ENCODE data around the gene CCDC3.
A peak's percentile ranks its signal among the peaks of the same experiment; 100 is the strongest.

The CCDC3 gene

DNA sequence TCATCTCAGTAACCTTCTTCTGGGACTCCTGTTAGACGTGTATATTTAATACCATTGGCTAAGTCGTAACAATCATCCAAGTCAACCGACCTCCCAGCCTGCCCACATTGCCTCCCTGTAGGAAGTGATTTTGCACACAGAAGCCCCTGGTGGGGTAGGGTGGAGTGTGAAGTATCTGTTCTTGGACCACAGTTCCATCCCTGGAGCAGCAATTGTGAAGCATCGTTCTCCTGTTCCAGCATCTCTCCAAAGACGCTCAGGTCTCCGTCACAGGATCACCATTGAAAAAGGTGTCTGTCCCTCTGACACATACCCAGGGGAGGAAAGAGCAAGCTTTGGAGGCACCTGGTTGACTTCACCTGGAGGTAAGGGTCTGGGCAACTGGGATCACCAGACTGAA is 72.9 kb downstream of the CCDC3 start:
- FAIRE-seq (no peak), DNase-seq (ENCODE audit: insufficient read length, low spot score) (no peak)

GRCh38 chr10:12927896-12928295 is 73.6 kb downstream of the CCDC3 start:
- FAIRE-seq, result no peak

GRCh38 chr10:12925845-12926244 is 75.7 kb downstream of the CCDC3 start:
- no peak for DNase-seq (ENCODE audit: insufficient read length, low spot score)
- FAIRE-seq, result no peak

More at GRCh38 chr10:12927896-12928295, 73.6 kb downstream of the CCDC3 start:
- DNase-seq (ENCODE audit: insufficient read length, low spot score), result no peak

DNA sequence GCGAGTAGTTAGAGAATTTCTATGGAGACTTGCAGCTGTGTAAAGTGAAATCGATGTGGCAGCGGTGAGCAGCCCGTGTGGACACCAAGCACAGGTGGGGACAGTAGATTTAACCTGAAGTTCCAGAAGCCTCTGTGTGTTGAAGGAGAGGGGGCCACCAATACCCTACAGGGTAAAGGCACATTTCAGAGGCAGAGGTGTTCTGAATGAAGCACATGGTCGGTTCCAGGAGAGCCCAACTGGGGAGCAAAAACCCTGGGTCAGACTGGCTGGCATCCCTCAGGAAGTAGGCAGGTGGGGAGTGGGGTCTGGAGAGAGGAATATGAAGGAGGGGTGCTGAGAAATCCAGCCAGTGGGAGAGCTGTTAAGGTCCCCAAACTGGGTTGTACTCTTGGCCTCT is 76.6 kb downstream of the CCDC3 start:
- DNase-seq (ENCODE audit: insufficient read length, low spot score) (no peak), FAIRE-seq (no peak)

DNA sequence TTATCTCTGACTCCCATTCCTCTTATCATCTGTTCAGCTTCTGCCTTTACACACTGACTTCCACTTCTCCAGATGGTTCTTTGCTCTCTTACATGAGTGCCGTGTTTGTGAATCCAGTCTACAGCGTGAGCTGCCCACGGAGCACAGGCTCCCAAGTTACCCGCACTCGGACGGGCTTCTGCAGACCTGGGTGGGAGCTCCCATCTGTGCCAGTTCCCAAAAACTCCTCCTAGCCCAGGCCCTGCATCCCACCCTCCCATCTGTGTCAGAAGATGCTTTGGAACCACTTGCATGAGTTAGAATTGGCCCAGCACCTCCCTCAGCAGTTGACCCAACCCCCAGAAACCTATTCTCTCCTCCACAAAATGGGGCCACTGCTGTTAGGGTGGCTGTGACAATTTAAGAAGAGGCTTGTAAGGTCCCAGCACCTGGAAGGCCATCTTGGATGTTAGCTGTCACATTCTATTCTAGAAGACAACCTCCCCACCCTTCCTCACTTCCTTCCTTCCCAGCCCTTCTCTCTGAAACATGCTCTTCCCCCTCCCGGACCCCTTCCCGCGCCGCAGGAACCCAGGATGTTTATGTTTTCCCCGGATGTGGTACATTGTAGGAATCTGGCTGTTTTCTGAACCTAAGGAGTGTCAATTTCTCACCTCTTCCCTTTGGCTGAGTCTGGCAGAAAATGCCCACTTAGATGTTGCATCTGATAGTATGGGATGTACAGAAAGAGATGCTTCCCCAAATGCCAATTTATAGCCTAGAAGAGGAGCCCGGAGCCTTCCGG is 79.2 kb downstream of the CCDC3 start:
- FAIRE-seq (no peak), DNase-seq (ENCODE audit: insufficient read length, low spot score) (no peak)

DNA sequence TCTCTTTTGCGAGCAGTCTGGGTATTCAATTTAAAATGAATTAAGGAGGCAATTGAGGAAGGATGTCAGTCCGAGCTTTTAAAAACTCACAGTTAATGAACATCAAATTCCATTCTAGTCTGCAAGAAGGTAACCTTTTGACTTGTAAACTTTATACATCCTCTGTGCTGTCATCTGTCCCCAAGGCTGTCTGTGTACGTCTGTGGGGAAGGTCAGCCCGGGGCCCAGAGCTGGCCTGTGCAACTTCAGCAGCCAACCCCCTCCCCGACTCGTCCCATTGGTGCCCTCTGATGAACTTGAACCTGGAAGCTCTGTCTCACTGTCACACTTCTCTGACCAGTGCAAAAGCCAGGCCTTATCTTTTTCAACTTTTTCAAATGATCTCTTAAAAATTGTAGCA is 80.3 kb downstream of the CCDC3 start:
- DNase-seq (ENCODE audit: insufficient read length, low spot score), result no peak
- FAIRE-seq, result no peak

- no peak for DNase-seq (ENCODE audit: insufficient read length, low spot score)
- FAIRE-seq, result no peak
Observed at GRCh38 chr10:12919574-12919973, 81.9 kb downstream of the CCDC3 start.

- no peak for FAIRE-seq
- no peak for DNase-seq (ENCODE audit: insufficient read length, low spot score)
Observed at GRCh38 chr10:12916587-12916986, 84.9 kb downstream of the CCDC3 start.

DNA sequence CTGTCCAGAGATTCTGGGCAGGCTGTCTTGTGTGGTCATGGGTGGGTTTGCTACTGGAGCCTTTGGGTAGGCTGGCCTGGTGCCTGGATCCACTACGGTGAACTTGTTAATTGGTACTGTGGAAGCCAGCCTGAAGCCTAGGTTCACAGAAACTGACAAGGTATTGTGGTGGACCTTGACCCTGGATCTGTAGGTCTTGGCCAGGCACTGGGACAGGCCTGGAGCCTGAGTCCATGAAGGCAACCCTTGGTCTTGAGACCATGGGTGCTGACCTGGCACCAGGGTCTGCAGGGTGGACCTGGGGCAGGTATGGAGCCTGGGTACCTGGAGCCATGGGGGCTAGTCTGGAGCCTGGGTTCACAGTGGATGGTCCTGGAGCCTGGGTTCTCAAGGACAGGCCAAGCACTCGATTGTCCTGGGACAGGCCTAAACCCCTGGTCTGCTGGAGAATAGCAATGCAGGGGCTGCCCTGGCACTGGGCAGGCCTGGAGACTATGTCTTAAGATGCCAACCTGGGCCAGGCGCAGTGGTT is 85.8 kb downstream of the CCDC3 start:
- FAIRE-seq (no peak), DNase-seq (ENCODE audit: insufficient read length, low spot score) (no peak)

- FAIRE-seq (no peak), DNase-seq (ENCODE audit: insufficient read length, low spot score) (no peak)
Observed at GRCh38 chr10:12914111-12914510, 87.4 kb downstream of the CCDC3 start.

GRCh38 chr10:12911795-12912194 is 89.7 kb downstream of the CCDC3 start:
- FAIRE-seq (no peak), DNase-seq (ENCODE audit: insufficient read length, low spot score) (no peak)

DNA sequence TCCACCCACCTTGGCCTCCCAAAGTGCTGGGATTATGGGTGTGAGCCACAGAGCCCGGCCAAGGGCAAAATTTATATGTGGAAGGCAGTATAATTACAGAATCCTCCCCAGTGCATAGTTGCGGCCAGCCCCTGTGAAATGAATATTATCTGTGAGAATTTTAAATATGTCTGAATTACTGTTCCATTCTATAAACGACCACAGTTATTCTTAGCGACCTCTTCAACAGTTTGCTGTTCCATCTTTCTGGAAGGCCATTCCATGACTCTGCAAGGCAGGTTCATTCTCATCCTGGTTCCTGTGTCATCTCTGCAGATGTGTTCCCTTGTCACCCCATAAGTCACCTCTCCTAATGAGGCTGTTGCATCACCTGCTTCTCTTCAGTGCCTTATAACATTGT is 90.7 kb downstream of the CCDC3 start:
- FAIRE-seq, result no peak
- no peak for DNase-seq (ENCODE audit: insufficient read length, low spot score)

GRCh38 chr10:12909836-12910185 is 91.7 kb downstream of the CCDC3 start:
- FAIRE-seq, result no peak
- no peak for DNase-seq (ENCODE audit: insufficient read length, low spot score)

GRCh38 chr10:12909182-12909835 is 92.2 kb downstream of the CCDC3 start:
- DNase-seq (ENCODE audit: insufficient read length, low spot score), result no peak
- FAIRE-seq, result no peak

- no peak for FAIRE-seq
- DNase-seq (ENCODE audit: insufficient read length, low spot score), result no peak
Observed at GRCh38 chr10:12908773-12909172, 92.7 kb downstream of the CCDC3 start.

DNA sequence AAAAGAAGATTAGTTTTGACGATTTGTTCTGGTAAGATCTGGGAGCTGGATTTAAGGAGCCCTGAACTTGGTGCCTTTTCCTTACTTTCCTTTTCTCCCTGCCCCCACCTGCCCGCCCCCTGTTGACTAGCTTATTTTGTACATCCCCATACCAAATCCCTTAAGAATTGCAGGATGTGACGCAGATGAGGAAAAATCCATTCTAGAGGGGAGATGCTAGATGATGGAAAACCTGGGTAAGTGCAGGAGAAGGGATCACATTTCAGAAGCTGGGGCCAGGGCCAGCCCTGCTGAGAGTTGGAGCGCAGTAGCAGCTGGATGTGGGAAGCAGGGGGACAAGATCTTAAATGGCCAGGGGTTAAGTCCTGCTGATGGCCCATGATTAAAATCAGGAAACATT is 93.9 kb downstream of the CCDC3 start:
- DNase-seq (ENCODE audit: insufficient read length, low spot score) (no peak), FAIRE-seq (no peak)

DNA sequence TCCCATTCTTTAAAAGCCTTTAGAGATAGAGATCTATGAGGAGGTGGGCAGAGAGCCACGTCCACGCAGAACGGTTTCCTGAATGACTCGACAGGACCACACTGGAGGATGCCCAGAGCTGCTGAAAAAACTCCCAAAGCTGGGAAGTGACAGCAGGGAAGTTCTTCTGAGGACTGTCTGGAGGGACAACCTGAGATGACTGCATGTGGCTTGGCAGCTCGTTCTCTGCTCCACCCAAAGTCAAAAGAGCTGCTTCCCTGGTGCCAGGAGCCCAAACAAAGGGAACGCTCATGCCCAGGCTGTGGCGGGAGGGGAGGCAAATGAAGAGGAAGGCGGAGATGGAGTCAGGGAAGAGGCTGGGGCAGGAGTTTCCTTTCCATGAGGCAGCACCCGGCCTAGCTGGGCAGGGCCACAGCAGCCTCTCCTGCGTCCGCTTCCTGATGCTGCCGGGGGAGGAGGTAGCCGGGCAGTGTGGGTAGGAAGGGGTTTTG is 95.4 kb downstream of the CCDC3 start:
- FAIRE-seq (no peak), DNase-seq (ENCODE audit: insufficient read length, low spot score) (no peak)

- DNase-seq (ENCODE audit: insufficient read length, low spot score) (no peak), FAIRE-seq (no peak)
Observed at GRCh38 chr10:12905067-12905466, 96.4 kb downstream of the CCDC3 start.

GRCh38 chr10:12902851-12903358 is 98.6 kb downstream of the CCDC3 start:
- DNase-seq (ENCODE audit: insufficient read length, low spot score) (no peak), FAIRE-seq (no peak)

DNA sequence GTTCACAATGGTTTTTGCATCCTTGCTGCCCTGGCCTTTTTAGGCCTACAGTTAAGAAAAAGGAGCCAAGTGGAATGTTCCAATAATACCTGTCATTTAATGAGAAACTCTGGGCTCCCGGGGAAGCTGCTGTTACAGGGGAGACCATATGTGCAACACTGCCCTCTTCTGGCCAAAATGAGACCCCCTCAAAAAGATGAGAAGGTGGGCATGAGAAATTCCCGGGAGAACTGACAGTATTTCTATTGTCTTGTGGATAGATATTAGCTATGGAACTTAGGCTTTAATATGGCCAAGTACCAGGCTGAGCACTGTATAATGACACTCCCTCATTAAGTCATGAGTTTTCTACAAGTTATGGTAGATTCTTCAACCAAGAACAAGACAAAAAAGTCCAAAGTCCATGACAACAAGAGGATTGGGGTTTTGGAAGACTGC is 99.4 kb downstream of the CCDC3 start:
- peak; percentile 71 for FAIRE-seq

DNA sequence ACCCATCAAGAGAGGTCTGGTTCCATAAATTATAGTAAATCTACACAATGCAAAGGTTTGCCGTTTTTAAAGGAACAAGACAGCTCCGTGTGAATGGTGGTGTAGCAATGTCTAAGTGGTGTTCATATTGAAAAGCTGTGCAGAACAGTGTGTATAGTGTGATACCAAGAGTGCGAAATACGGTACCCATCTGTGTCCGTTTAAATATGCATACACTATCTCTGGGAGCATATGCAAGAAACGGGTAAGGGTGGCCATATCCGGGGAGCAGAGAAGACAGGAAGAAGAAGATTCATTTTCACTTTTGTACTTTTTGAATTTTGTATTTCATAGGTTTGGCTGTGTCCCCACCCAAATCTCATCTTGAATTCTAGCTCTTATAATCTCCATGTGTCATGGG is 102.0 kb downstream of the CCDC3 start:
- no peak for FAIRE-seq
- no peak for DNase-seq (ENCODE audit: insufficient read length, low spot score)

More for the DNA sequence above, 99.4 kb downstream of the CCDC3 start:
- peak; percentile 74 for DNase-seq (ENCODE audit: insufficient read length, low spot score)

DNA sequence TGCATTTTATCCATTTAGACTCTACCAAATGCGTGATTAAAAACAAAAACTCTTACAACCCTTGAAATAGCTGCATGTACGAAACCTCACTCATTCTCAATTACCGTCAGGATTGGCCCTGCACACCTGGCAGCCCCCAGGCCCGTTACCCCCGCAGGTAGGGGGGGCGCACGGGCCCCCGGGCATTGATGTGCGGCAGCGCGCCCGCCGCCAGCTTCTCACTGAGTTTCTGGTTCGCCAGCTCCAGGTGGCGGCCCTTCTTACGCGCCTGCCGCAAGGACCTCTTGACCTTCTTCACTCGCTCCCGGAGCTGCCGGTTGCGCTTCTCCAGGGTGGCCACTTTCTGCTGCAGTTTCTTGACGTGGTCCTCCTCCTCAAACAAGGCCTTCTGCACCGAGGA is 103.2 kb downstream of the CCDC3 start:
- DNase-seq (ENCODE audit: insufficient read length, low spot score) (no peak), FAIRE-seq (no peak)

Measured in GM19239 (cell line).